Measurements from ENCODE around the gene ZFAND3. TPM values are rescaled to one million over a fixed set of nuclear protein-coding genes. Genes with fewer than 3 reads are reported as not detected.

Gene ZFAND3
- total and polyA plus RNA-seq, 2 donors (not counting 1 experiment from before 2014, with no cell fraction given) = 21.5 to 40.8 TPM

GRCh38 chr6:38180586-38180985 is 361.1 kb downstream of the ZFAND3 start:
- no peaks in the 10 kb centered on the region for H4K20me1 ChIP-seq (ENCODE audit: control insufficient read depth, extremely low read depth, insufficient read depth, low read length)
- no peak overlapping the region for H3K9ac ChIP-seq (ENCODE audit: insufficient read depth, low read length)
- H3K27ac ChIP-seq (ENCODE audit: insufficient read depth, low read length) = no peak overlapping the region
- no peaks in the 10 kb centered on the region for H3K36me3 ChIP-seq (ENCODE audit: control insufficient read depth, insufficient read depth, low read length)
- H2AFZ ChIP-seq (ENCODE audit: low read length) = no peak overlapping the region
- H3K79me2 ChIP-seq (ENCODE audit: control insufficient read depth, insufficient read depth, low read length) = no peaks in the 10 kb centered on the region
- H3K4me3 ChIP-seq (replicated peaks in 1 of 4; ENCODE audit: control extremely low read depth in 1 of 4, insufficient read depth in 1 of 4, low read depth in 3 of 4, low read length in 4 of 4) = no peak overlapping the region
- H3K4me1 ChIP-seq (ENCODE audit: control insufficient read depth, extremely low read depth, insufficient read depth, low read length) = no peaks in the 10 kb centered on the region
- no peaks in the 10 kb centered on the region for H3K9me3 ChIP-seq (ENCODE audit: control insufficient read depth, insufficient read depth, low read depth, low read length)
- no peak for TF ChIP-seq EZH2 (IDR thresholded peaks at IDR 0.05; ENCODE audit: low read length, missing control alignments)
- no peak overlapping the region for H3K4me2 ChIP-seq (ENCODE audit: extremely low read depth, insufficient read depth, low read length)
- no peak for DNase-seq (ENCODE audit: low read depth in 2 of 2)
- no peaks in the 10 kb centered on the region for H3K27me3 ChIP-seq (ENCODE audit: control insufficient read depth, insufficient read depth, low read length)

DNA sequence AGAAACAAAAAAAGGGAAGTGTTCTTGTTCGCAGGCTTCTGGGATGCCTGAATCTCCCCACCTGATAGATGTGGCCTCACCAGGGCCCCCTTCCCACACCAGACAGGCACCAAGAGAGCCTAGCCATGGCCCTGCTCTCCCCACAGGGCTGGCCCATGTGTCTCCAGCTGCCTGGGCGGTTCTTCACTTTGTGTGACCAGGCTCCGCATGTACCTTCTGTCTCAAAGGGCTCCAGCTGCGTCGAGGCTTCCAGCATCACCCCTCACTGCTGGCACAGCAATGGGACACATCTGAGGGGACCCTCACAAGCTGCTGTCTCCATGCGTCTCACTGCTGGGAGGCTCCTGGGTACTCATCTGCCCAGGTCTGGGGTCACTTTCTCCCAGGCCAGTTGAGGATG is 362.9 kb downstream of the ZFAND3 start:
- no peaks in the 10 kb centered on the region for H3K4me1 ChIP-seq (ENCODE audit: control insufficient read depth, extremely low read depth, insufficient read depth, low read length)
- H3K79me2 ChIP-seq (ENCODE audit: control insufficient read depth, insufficient read depth, low read length) = no peaks in the 10 kb centered on the region
- no peaks in the 10 kb centered on the region for H3K9me3 ChIP-seq (ENCODE audit: control insufficient read depth, insufficient read depth, low read depth, low read length)
- no peaks in the 10 kb centered on the region for H4K20me1 ChIP-seq (ENCODE audit: control insufficient read depth, extremely low read depth, insufficient read depth, low read length)
- H3K27me3 ChIP-seq (ENCODE audit: control insufficient read depth, insufficient read depth, low read length) = no peaks in the 10 kb centered on the region
- TF ChIP-seq EZH2 (IDR thresholded peaks at IDR 0.05; ENCODE audit: low read length, missing control alignments) = no peak
- TF ChIP-seq, protein P1, sequence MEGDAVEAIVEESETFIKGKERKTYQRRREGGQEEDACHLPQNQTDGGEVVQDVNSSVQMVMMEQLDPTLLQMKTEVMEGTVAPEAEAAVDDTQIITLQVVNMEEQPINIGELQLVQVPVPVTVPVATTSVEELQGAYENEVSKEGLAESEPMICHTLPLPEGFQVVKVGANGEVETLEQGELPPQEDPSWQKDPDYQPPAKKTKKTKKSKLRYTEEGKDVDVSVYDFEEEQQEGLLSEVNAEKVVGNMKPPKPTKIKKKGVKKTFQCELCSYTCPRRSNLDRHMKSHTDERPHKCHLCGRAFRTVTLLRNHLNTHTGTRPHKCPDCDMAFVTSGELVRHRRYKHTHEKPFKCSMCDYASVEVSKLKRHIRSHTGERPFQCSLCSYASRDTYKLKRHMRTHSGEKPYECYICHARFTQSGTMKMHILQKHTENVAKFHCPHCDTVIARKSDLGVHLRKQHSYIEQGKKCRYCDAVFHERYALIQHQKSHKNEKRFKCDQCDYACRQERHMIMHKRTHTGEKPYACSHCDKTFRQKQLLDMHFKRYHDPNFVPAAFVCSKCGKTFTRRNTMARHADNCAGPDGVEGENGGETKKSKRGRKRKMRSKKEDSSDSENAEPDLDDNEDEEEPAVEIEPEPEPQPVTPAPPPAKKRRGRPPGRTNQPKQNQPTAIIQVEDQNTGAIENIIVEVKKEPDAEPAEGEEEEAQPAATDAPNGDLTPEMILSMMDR (conservative IDR thresholded peaks at IDR 0.05 in 1 of 2, IDR thresholded peaks at IDR 0.05 in 1 of 2; ENCODE audit: low read depth in 1 of 2, low read length in 2 of 2) = no peak
- no peaks in the 10 kb centered on the region for H3K36me3 ChIP-seq (ENCODE audit: control insufficient read depth, insufficient read depth, low read length)
- H3K27ac ChIP-seq (ENCODE audit: insufficient read depth, low read length) = no peak overlapping the region
- H3K4me3 ChIP-seq (replicated peaks in 1 of 4; ENCODE audit: control extremely low read depth in 1 of 4, insufficient read depth in 1 of 4, low read depth in 3 of 4, low read length in 4 of 4) = no peak overlapping the region
- H3K9ac ChIP-seq (ENCODE audit: insufficient read depth, low read length) = no peak overlapping the region
- no peak overlapping the region for H3K4me2 ChIP-seq (ENCODE audit: extremely low read depth, insufficient read depth, low read length)
- DNase-seq (ENCODE audit: low read depth in 2 of 2) = no peak
- no peak overlapping the region for H2AFZ ChIP-seq (ENCODE audit: low read length)

- Histone ChIP-seq H3K4me1 (ENCODE audit: control insufficient read depth, extremely low read depth, insufficient read depth, low read length) (no peaks in the 10 kb centered on the region), H3K27ac (ENCODE audit: insufficient read depth, low read length) (no peak overlapping the region), H3K36me3 (ENCODE audit: control insufficient read depth, insufficient read depth, low read length) (no peaks in the 10 kb centered on the region), H3K9me3 (ENCODE audit: control insufficient read depth, insufficient read depth, low read depth, low read length) (no peaks in the 10 kb centered on the region), H3K9ac (ENCODE audit: insufficient read depth, low read length) (no peak overlapping the region), H4K20me1 (ENCODE audit: control insufficient read depth, extremely low read depth, insufficient read depth, low read length) (no peaks in the 10 kb centered on the region), H3K4me3 (replicated peaks in 1 of 4; ENCODE audit: control extremely low read depth in 1 of 4, insufficient read depth in 1 of 4, low read depth in 3 of 4, low read length in 4 of 4) (no peak overlapping the region), H3K27me3 (ENCODE audit: control insufficient read depth, insufficient read depth, low read length) (no peaks in the 10 kb centered on the region), H3K4me2 (ENCODE audit: extremely low read depth, insufficient read depth, low read length) (no peak overlapping the region), H2AFZ (ENCODE audit: low read length) (no peak overlapping the region), H3K79me2 (ENCODE audit: control insufficient read depth, insufficient read depth, low read length) (no peaks in the 10 kb centered on the region)
- no peak for DNase-seq (ENCODE audit: low read depth in 2 of 2)
- TF ChIP-seq EZH2 (IDR thresholded peaks at IDR 0.05; ENCODE audit: low read length, missing control alignments) = no peak
- TF ChIP-seq, protein P1 (conservative IDR thresholded peaks at IDR 0.05 in 1 of 2, IDR thresholded peaks at IDR 0.05 in 1 of 2; ENCODE audit: low read depth in 1 of 2, low read length in 2 of 2) = no peak
These were observed 364.5 kb downstream of the ZFAND3 start for GRCh38 chr6:38183856-38184584.

Measured in fibroblast of lung (primary cell).